ENCODE results near the gene NKD1.

GRCh38 chr16:50596762-50597450 lies 48.7 kb downstream of the NKD1 start:
- TF ChIP-seq CTCF (conservative IDR thresholded peaks at IDR 0.05) (no peak), EZH2 (IDR thresholded peaks at IDR 0.05; ENCODE audit: low read depth) (no peak)
